Measurements from ENCODE around the gene HDAC4. TPM values are rescaled to one million over a fixed set of nuclear protein-coding genes. Genes with fewer than 3 reads are reported as not detected.

Gene HDAC4
- total RNA-seq, 4 donors from 2014 or later = 51.4 to 107 (median 70.8) TPM

- TF ChIP-seq POLR2AphosphoS5 (IDR thresholded peaks at IDR 0.05) = no peak
- no peak for TF ChIP-seq EP300 (IDR thresholded peaks at IDR 0.05)
- no peak for TF ChIP-seq CTCF (IDR thresholded peaks at IDR 0.05)
- TF ChIP-seq POLR2A (IDR thresholded peaks at IDR 0.05) = no peak
- Histone ChIP-seq H3K27me3 (no peaks in the 10 kb centered on the region), H3K9me3 (no peaks in the 10 kb centered on the region), H3K4me3 (no peak overlapping the region), H3K27ac (no peak overlapping the region), H3K36me3 (peaks cover 76% of the 10 kb centered on the region), H3K4me1 (peaks cover 6% of the 10 kb centered on the region)
- 84% methylated on average over 16 of the region's 18 CpGs for WGBS
- no peak for DNase-seq (ENCODE audit: low spot score in 2 of 2)
Measured at GRCh38 chr2:239081622-239082021, 319.2 kb downstream of the HDAC4 start.

GRCh38 chr2:239081046-239081445 is 319.8 kb downstream of the HDAC4 start:
- H3K36me3 ChIP-seq = peaks cover 79% of the 10 kb centered on the region

GRCh38 chr2:239079671-239080294 is 321.0 kb downstream of the HDAC4 start:
- DNase-seq (ENCODE audit: low spot score in 2 of 2) = no peak
- H3K4me3 ChIP-seq = no peak overlapping the region
- TF ChIP-seq CTCF (IDR thresholded peaks at IDR 0.05) (no peak), POLR2AphosphoS5 (IDR thresholded peaks at IDR 0.05) (no peak), POLR2A (IDR thresholded peaks at IDR 0.05) (no peak), EP300 (IDR thresholded peaks at IDR 0.05) (no peak)
- H3K27ac ChIP-seq = no peak overlapping the region
- H3K9me3 ChIP-seq = no peaks in the 10 kb centered on the region
- no peaks in the 10 kb centered on the region for H3K27me3 ChIP-seq
- no peaks in the 10 kb centered on the region for H3K4me1 ChIP-seq
- H3K36me3 ChIP-seq = peaks cover 89% of the 10 kb centered on the region
- 89% methylated on average over 15 of the region's 16 CpGs for WGBS

More at GRCh38 chr2:239081046-239081445, 319.8 kb downstream of the HDAC4 start:
- TF ChIP-seq CTCF (IDR thresholded peaks at IDR 0.05) (no peak), POLR2AphosphoS5 (IDR thresholded peaks at IDR 0.05) (no peak), POLR2A (IDR thresholded peaks at IDR 0.05) (no peak), EP300 (IDR thresholded peaks at IDR 0.05) (no peak)
- H3K27ac ChIP-seq = no peak overlapping the region
- peaks cover 4% of the 10 kb centered on the region for H3K4me1 ChIP-seq
- DNase-seq (ENCODE audit: low spot score in 2 of 2) = no peak
- H3K27me3 ChIP-seq = no peaks in the 10 kb centered on the region
- no peak overlapping the region for H3K4me3 ChIP-seq
- H3K9me3 ChIP-seq = no peaks in the 10 kb centered on the region
- 92% methylated on average over 14 of the region's 19 CpGs for WGBS

GRCh38 chr2:239078128-239078924 is 322.5 kb downstream of the HDAC4 start:
- H3K27me3 ChIP-seq = no peaks in the 10 kb centered on the region
- no peak overlapping the region for H3K27ac ChIP-seq
- 83% methylated on average over 21 of the region's 25 CpGs for WGBS
- DNase-seq (ENCODE audit: low spot score in 2 of 2) = no peak
- no peak for TF ChIP-seq POLR2AphosphoS5 (IDR thresholded peaks at IDR 0.05)
- TF ChIP-seq EP300 (IDR thresholded peaks at IDR 0.05) = no peak
- no peak for TF ChIP-seq CTCF (IDR thresholded peaks at IDR 0.05)
- TF ChIP-seq POLR2A (IDR thresholded peaks at IDR 0.05) = no peak
- no peak overlapping the region for H3K4me3 ChIP-seq
- no peaks in the 10 kb centered on the region for H3K4me1 ChIP-seq
- no peaks in the 10 kb centered on the region for H3K9me3 ChIP-seq
- H3K36me3 ChIP-seq = peaks cover 92% of the 10 kb centered on the region

- H3K36me3 ChIP-seq = peaks cover 92% of the 10 kb centered on the region
- 98% methylated on average over 15 of the region's 15 CpGs for WGBS
- no peak for DNase-seq (ENCODE audit: low spot score in 2 of 2)
Measured at GRCh38 chr2:239077260-239077659, 323.6 kb downstream of the HDAC4 start.

More at GRCh38 chr2:239077260-239077659, 323.6 kb downstream of the HDAC4 start:
- H3K27ac ChIP-seq = no peak overlapping the region
- no peak for TF ChIP-seq CTCF (IDR thresholded peaks at IDR 0.05)
- no peak for TF ChIP-seq POLR2A (IDR thresholded peaks at IDR 0.05)
- TF ChIP-seq POLR2AphosphoS5 (IDR thresholded peaks at IDR 0.05) = no peak
- no peak for TF ChIP-seq EP300 (IDR thresholded peaks at IDR 0.05)
- H3K4me3 ChIP-seq = no peak overlapping the region
- H3K4me1 ChIP-seq = no peaks in the 10 kb centered on the region
- no peaks in the 10 kb centered on the region for H3K9me3 ChIP-seq
- no peaks in the 10 kb centered on the region for H3K27me3 ChIP-seq
